Fibroblast of skin of right biceps (primary cell): Measurements from ENCODE around the gene MRPS15.

Source experiments
- DNase-seq: peaks from one replicate; pipeline ENCODE4 v3.0.0-alpha.2; 2013

MRPS15 gene

GRCh38 chr1:36417931-36418330, 46.3 kb downstream of the MRPS15 start:
- DNase-seq: no peak

DNA sequence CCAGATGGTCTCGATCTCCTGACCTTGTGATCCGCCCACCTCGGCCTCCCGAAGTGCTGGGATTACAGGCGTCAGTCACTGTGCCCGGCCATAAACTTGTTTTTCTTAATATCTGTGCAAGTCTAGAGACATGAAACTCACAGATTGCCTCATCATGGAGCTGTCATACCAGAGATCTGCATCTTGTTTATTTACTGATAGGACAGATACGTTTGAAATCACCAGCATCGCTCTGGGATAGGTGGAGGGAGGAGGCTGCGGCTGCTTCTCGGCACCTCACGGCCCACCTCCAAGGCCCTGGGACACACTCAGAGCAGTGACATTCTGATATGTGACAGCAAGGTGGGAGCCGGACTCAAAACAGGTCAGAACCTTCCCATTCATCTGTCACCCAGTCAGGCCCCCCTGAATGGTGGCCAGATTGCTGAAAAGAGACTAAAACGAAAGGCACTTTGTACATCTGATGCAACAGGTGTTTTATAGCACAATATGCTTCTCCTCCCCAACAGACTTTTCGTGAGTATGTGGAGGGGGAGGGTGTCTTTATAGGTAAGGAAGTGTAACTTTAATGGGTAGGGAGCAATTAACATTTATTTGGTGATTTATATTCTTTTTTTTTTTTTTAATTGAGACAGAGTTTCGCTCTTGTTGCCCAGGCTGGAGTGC, 48.4 kb downstream of the MRPS15 start:
- no peak for DNase-seq

GRCh38 chr1:36414384-36414783, 49.8 kb downstream of the MRPS15 start:
- DNase-seq: no peak

GRCh38 chr1:36411674-36412648, 52.2 kb downstream of the MRPS15 start:
- peak; percentile 49 for DNase-seq

DNA sequence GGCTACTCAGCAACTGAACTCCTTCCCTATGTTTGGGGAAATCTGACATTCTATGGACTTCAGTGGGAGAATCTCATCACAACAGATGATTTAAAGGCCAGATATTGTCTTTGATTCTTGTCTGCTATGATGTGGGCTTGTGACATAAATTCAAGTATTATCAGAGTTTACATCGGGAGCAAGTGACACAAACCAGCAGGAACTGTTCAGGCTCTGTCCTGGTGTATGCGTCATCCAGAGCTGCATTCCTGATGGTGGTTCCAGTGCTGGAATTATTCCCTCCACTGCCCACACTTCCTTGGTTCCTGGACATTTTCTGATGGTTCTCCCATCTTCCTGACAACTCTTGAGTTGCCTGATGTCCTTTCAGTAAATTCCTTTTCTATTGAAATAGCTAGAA, 55.7 kb downstream of the MRPS15 start:
- DNase-seq: peak; percentile 56

GRCh38 chr1:36406440-36406839, 57.7 kb downstream of the MRPS15 start:
- no peak for DNase-seq
